ENCODE results near the gene SH3GL1.

SH3GL1 gene

GRCh38 chr19:4369109-4369887, 31.0 kb downstream of the SH3GL1 start:
- Histone ChIP-seq H2BK5ac (ENCODE audit: low read depth, low read length, poor library complexity, severe bottlenecking) (peak overlapping the region; percentile 85), H3K4me1 (ENCODE audit: control insufficient read depth, insufficient read depth, low read depth, low read length) (peaks cover 74% of the 10 kb centered on the region), H3K4me3 (ENCODE audit: insufficient read depth in 1 of 2, low read depth in 1 of 2, low read length in 2 of 2) (peak overlapping the region in 1 of 2 experiments; percentile 62), H2BK12ac (ENCODE audit: low read length in 2 of 2) (no peak overlapping the region), H3K36me3 (ENCODE audit: control insufficient read depth in 1 of 2, insufficient read depth in 2 of 2, low read depth in 1 of 2, low read length in 2 of 2) (peaks cover 37 to 70% of the 10 kb centered on the region in 2 experiments), H3K4ac (ENCODE audit: low read depth in 1 of 2, low read length in 2 of 2) (peak overlapping the region in 1 of 2 experiments; percentile 30), H4K8ac (ENCODE audit: low read length) (no peak overlapping the region), H2BK120ac (ENCODE audit: low read depth, low read length) (no peak overlapping the region), H3K9me3 (ENCODE audit: control insufficient read depth, low read length) (no peaks in the 10 kb centered on the region), H3K27me3 (ENCODE audit: control insufficient read depth in 1 of 2, insufficient read depth in 1 of 2, low read length in 2 of 2) (no peaks in the 10 kb centered on the region), H3K27ac (ENCODE audit: low read length, poor library complexity, severe bottlenecking) (peak overlapping the region; percentile 76), H3K4me2 (ENCODE audit: low read length, poor library complexity, severe bottlenecking) (peak overlapping the region; percentile 41), H2AK5ac (ENCODE audit: low read length, severe bottlenecking) (peak overlapping the region; percentile 98), H3K9ac (ENCODE audit: low read length) (peak overlapping the region; percentile 81), H2BK15ac (ENCODE audit: low read depth, poor library complexity, severe bottlenecking) (no peak overlapping the region), H4K91ac (ENCODE audit: low read length) (peak overlapping the region; percentile 6), H3K23ac (ENCODE audit: low read length in 2 of 2) (peak overlapping the region in 1 of 2 experiments; percentile 63), H3K18ac (ENCODE audit: low read depth in 1 of 2, low read length in 2 of 2) (peak overlapping the region; percentile 8 to 28), H2AFZ (ENCODE audit: low read depth, low read length) (no peak overlapping the region), H3K79me1 (replicated peaks; ENCODE audit: low read length, poor library complexity, severe bottlenecking) (peaks cover 43% of the 10 kb centered on the region), H3K14ac (ENCODE audit: low read length in 2 of 2) (peak overlapping the region in 1 of 2 experiments; percentile 37)
- WGBS, result 81% methylated on average over 25 of the region's 25 CpGs
- DNase-seq, result no peak

GRCh38 chr19:4368128-4368820, 32.1 kb downstream of the SH3GL1 start:
- no peak overlapping the region for H2BK120ac ChIP-seq (ENCODE audit: low read depth, low read length)
- peak overlapping the region in 1 of 2 experiments; percentile 30 for H3K4ac ChIP-seq (ENCODE audit: low read depth in 1 of 2, low read length in 2 of 2)
- H3K27me3 ChIP-seq (ENCODE audit: control insufficient read depth in 1 of 2, insufficient read depth in 1 of 2, low read length in 2 of 2), result no peaks in the 10 kb centered on the region
- H2AFZ ChIP-seq (ENCODE audit: low read depth, low read length), result no peak overlapping the region
- H2AK5ac ChIP-seq (ENCODE audit: low read length, severe bottlenecking), result peak overlapping the region; percentile 11
- DNase-seq, result no peak
- H3K4me2 ChIP-seq (ENCODE audit: low read length, poor library complexity, severe bottlenecking), result no peak overlapping the region
- H4K91ac ChIP-seq (ENCODE audit: low read length), result peak overlapping the region; percentile 41
- 83% methylated on average over 19 of the region's 19 CpGs for WGBS
- H3K23ac ChIP-seq (ENCODE audit: low read length in 2 of 2), result no peak overlapping the region
- H3K9ac ChIP-seq (ENCODE audit: low read length), result peak overlapping the region; percentile 81
- peak overlapping the region; percentile 44 for H3K27ac ChIP-seq (ENCODE audit: low read length, poor library complexity, severe bottlenecking)
- no peaks in the 10 kb centered on the region for H3K9me3 ChIP-seq (ENCODE audit: control insufficient read depth, low read length)
- H2BK15ac ChIP-seq (ENCODE audit: low read depth, poor library complexity, severe bottlenecking), result no peak overlapping the region
- no peak overlapping the region for H3K18ac ChIP-seq (ENCODE audit: low read depth in 1 of 2, low read length in 2 of 2)
- H3K79me1 ChIP-seq (replicated peaks; ENCODE audit: low read length, poor library complexity, severe bottlenecking), result peaks cover 43% of the 10 kb centered on the region
- no peak overlapping the region for H2BK5ac ChIP-seq (ENCODE audit: low read depth, low read length, poor library complexity, severe bottlenecking)
- H3K4me3 ChIP-seq (ENCODE audit: insufficient read depth in 1 of 2, low read depth in 1 of 2, low read length in 2 of 2), result peak overlapping the region in 1 of 2 experiments; percentile 8
- no peak overlapping the region for H4K8ac ChIP-seq (ENCODE audit: low read length)
- H3K4me1 ChIP-seq (ENCODE audit: control insufficient read depth, insufficient read depth, low read depth, low read length), result peaks cover 67% of the 10 kb centered on the region
- peaks cover 47 to 75% of the 10 kb centered on the region in 2 experiments for H3K36me3 ChIP-seq (ENCODE audit: control insufficient read depth in 1 of 2, insufficient read depth in 2 of 2, low read depth in 1 of 2, low read length in 2 of 2)
- H2BK12ac ChIP-seq (ENCODE audit: low read length in 2 of 2), result no peak overlapping the region
- H3K14ac ChIP-seq (ENCODE audit: low read length in 2 of 2), result no peak overlapping the region

- H2BK5ac ChIP-seq (ENCODE audit: low read depth, low read length, poor library complexity, severe bottlenecking), result no peak overlapping the region
- DNase-seq, result no peak
- H3K9me3 ChIP-seq (ENCODE audit: control insufficient read depth, low read length), result no peaks in the 10 kb centered on the region
- no peaks in the 10 kb centered on the region for H3K27me3 ChIP-seq (ENCODE audit: control insufficient read depth in 1 of 2, insufficient read depth in 1 of 2, low read length in 2 of 2)
- H3K14ac ChIP-seq (ENCODE audit: low read length in 2 of 2), result no peak overlapping the region
- H2BK15ac ChIP-seq (ENCODE audit: low read depth, poor library complexity, severe bottlenecking), result no peak overlapping the region
- H4K8ac ChIP-seq (ENCODE audit: low read length), result no peak overlapping the region
- no peak overlapping the region for H3K23ac ChIP-seq (ENCODE audit: low read length in 2 of 2)
- H3K4ac ChIP-seq (ENCODE audit: low read depth in 1 of 2, low read length in 2 of 2), result peak overlapping the region in 1 of 2 experiments; percentile 30
- no peak overlapping the region for H2BK120ac ChIP-seq (ENCODE audit: low read depth, low read length)
- H3K79me1 ChIP-seq (replicated peaks; ENCODE audit: low read length, poor library complexity, severe bottlenecking), result peaks cover 41% of the 10 kb centered on the region
- WGBS, result 96% methylated on average over 13 of the region's 13 CpGs
- H2BK12ac ChIP-seq (ENCODE audit: low read length in 2 of 2), result no peak overlapping the region
- H2AFZ ChIP-seq (ENCODE audit: low read depth, low read length), result no peak overlapping the region
- H3K27ac ChIP-seq (ENCODE audit: low read length, poor library complexity, severe bottlenecking), result no peak overlapping the region
- no peak overlapping the region for H3K18ac ChIP-seq (ENCODE audit: low read depth in 1 of 2, low read length in 2 of 2)
- H3K4me1 ChIP-seq (ENCODE audit: control insufficient read depth, insufficient read depth, low read depth, low read length), result peaks cover 68% of the 10 kb centered on the region
- no peak overlapping the region for H4K91ac ChIP-seq (ENCODE audit: low read length)
- H3K4me3 ChIP-seq (ENCODE audit: insufficient read depth in 1 of 2, low read depth in 1 of 2, low read length in 2 of 2), result peak overlapping the region in 1 of 2 experiments; percentile 8
- peak overlapping the region; percentile 81 for H3K9ac ChIP-seq (ENCODE audit: low read length)
- peaks cover 52 to 76% of the 10 kb centered on the region in 2 experiments for H3K36me3 ChIP-seq (ENCODE audit: control insufficient read depth in 1 of 2, insufficient read depth in 2 of 2, low read depth in 1 of 2, low read length in 2 of 2)
- peak overlapping the region; percentile 11 for H2AK5ac ChIP-seq (ENCODE audit: low read length, severe bottlenecking)
- no peak overlapping the region for H3K4me2 ChIP-seq (ENCODE audit: low read length, poor library complexity, severe bottlenecking)
Measured at GRCh38 chr19:4367781-4368127, 32.6 kb downstream of the SH3GL1 start.

- Histone ChIP-seq H3K27ac (ENCODE audit: low read length, poor library complexity, severe bottlenecking) (no peak overlapping the region), H3K18ac (ENCODE audit: low read depth in 1 of 2, low read length in 2 of 2) (no peak overlapping the region), H4K8ac (ENCODE audit: low read length) (no peak overlapping the region), H2BK120ac (ENCODE audit: low read depth, low read length) (no peak overlapping the region), H3K4me2 (ENCODE audit: low read length, poor library complexity, severe bottlenecking) (no peak overlapping the region), H2BK12ac (ENCODE audit: low read length in 2 of 2) (no peak overlapping the region), H2AFZ (ENCODE audit: low read depth, low read length) (no peak overlapping the region), H2BK15ac (ENCODE audit: low read depth, poor library complexity, severe bottlenecking) (no peak overlapping the region), H4K91ac (ENCODE audit: low read length) (no peak overlapping the region), H3K36me3 (ENCODE audit: control insufficient read depth in 1 of 2, insufficient read depth in 2 of 2, low read depth in 1 of 2, low read length in 2 of 2) (peaks cover 57 to 76% of the 10 kb centered on the region in 2 experiments), H3K4me1 (ENCODE audit: control insufficient read depth, insufficient read depth, low read depth, low read length) (peaks cover 66% of the 10 kb centered on the region), H3K9ac (ENCODE audit: low read length) (no peak overlapping the region), H3K4ac (ENCODE audit: low read depth in 1 of 2, low read length in 2 of 2) (no peak overlapping the region), H3K4me3 (ENCODE audit: insufficient read depth in 1 of 2, low read depth in 1 of 2, low read length in 2 of 2) (no peak overlapping the region), H3K9me3 (ENCODE audit: control insufficient read depth, low read length) (no peaks in the 10 kb centered on the region), H3K14ac (ENCODE audit: low read length in 2 of 2) (no peak overlapping the region), H2AK5ac (ENCODE audit: low read length, severe bottlenecking) (no peak overlapping the region), H3K27me3 (ENCODE audit: control insufficient read depth in 1 of 2, insufficient read depth in 1 of 2, low read length in 2 of 2) (no peaks in the 10 kb centered on the region), H3K23ac (ENCODE audit: low read length in 2 of 2) (no peak overlapping the region), H2BK5ac (ENCODE audit: low read depth, low read length, poor library complexity, severe bottlenecking) (no peak overlapping the region), H3K79me1 (replicated peaks; ENCODE audit: low read length, poor library complexity, severe bottlenecking) (peaks cover 38% of the 10 kb centered on the region)
- DNase-seq, result no peak
- WGBS, result 98% methylated on average over 10 of the region's 10 CpGs
Measured at GRCh38 chr19:4367336-4367723, 33.0 kb downstream of the SH3GL1 start.

All from mesenchymal stem cell (in vitro differentiated cells and primary cell).